ENCODE measurements around the gene SQOR.
"Not testable (repeated sequence)": the region's sequence is repeated elsewhere in the genome, so short reads cannot be mapped to it uniquely, and the experiment has no call there.

SQOR gene

GRCh38 chr15:45631776-45632175 lies 3.1 kb upstream of the SQOR start:
- no peak for DNase-seq (ENCODE audit: low read depth)

- DNase-seq (ENCODE audit: low read depth), result no peak
Observed at GRCh38 chr15:45635191-45635638, 386 bp downstream of the SQOR start.

GRCh38 chr15:45635763-45636292 lies 999 bp downstream of the SQOR start:
- DNase-seq (ENCODE audit: low read depth), result no peak

- no peak for DNase-seq (ENCODE audit: low read depth)
Observed at GRCh38 chr15:45637141-45637540, 2.3 kb downstream of the SQOR start.

- peak; percentile 79 for DNase-seq (ENCODE audit: low read depth)
Observed at GRCh38 chr15:45637552-45638033, 2.8 kb downstream of the SQOR start.

GRCh38 chr15:45640616-45641015 lies 5.8 kb downstream of the SQOR start:
- peak; percentile 94 for DNase-seq (ENCODE audit: low read depth)

- DNase-seq (ENCODE audit: low read depth), result peak; percentile 78
Observed at GRCh38 chr15:45641374-45641781, 6.5 kb downstream of the SQOR start.

GRCh38 chr15:45641999-45642932 lies 7.4 kb downstream of the SQOR start:
- peak; percentile 93 for DNase-seq (ENCODE audit: low read depth)

GRCh38 chr15:45644437-45644836 lies 9.6 kb downstream of the SQOR start:
- DNase-seq (ENCODE audit: low read depth), result no peak

- peak; percentile 71 for DNase-seq (ENCODE audit: low read depth)
Observed at GRCh38 chr15:45645026-45645980, 10.5 kb downstream of the SQOR start.

GRCh38 chr15:45646220-45646619 lies 11.4 kb downstream of the SQOR start:
- DNase-seq (ENCODE audit: low read depth), result no peak

- no peak for DNase-seq (ENCODE audit: low read depth)
Observed at GRCh38 chr15:45647828-45648227, 13.0 kb downstream of the SQOR start.

GRCh38 chr15:45648521-45649200 lies 13.8 kb downstream of the SQOR start:
- DNase-seq (ENCODE audit: low read depth), result no peak

- not testable (repeated sequence) for DNase-seq (ENCODE audit: low read depth)
Observed at GRCh38 chr15:45650007-45650406, 15.2 kb downstream of the SQOR start.

- no peak for DNase-seq (ENCODE audit: low read depth)
Observed at GRCh38 chr15:45650889-45651525, 16.2 kb downstream of the SQOR start.

GRCh38 chr15:45653702-45654424 lies 19.0 kb downstream of the SQOR start:
- no peak for DNase-seq (ENCODE audit: low read depth)

GRCh38 chr15:45654749-45655148 lies 19.9 kb downstream of the SQOR start:
- DNase-seq (ENCODE audit: low read depth), result no peak

GRCh38 chr15:45657254-45657653 lies 22.4 kb downstream of the SQOR start:
- DNase-seq (ENCODE audit: low read depth), result no peak

- DNase-seq (ENCODE audit: low read depth), result no peak
Observed at GRCh38 chr15:45657764-45658545, 23.1 kb downstream of the SQOR start.
